ENCODE results near the gene COQ4. TPM values are rescaled to one million over a fixed set of nuclear protein-coding genes. Genes with fewer than 3 reads are reported as not detected.

COQ4 gene
- total RNA-seq, 2 donors from 2014 or later: 48.1 to 50.7 TPM

DNA sequence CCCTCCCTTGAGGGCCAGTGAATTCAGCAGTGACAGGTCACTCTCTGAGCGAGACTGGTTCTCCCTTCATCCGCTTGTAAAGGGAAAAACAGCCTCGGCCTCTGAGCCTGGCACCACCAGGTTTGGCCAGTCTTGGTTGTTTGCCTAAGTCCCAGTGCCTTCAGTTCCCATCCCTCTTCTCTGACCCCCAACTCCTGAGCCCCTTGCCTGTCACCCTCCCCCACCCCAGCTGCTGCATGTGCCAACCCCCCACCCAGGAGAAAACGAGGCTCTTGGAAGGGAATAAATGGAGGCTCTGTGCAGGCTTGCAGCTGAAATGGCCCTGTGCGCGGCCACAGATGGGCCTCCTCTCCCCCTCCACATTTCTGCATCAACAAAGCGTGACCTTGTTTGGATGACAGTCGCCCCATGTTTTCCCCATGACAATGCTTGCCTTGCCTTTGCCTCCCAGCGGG lies 51.6 kb downstream of the COQ4 start:
- no peak overlapping the region for H3K27ac Mint-ChIP-seq
- no peaks in the 10 kb centered on the region for H3K9me3 ChIP-seq (ENCODE audit: control insufficient read depth, low read length)
- H3K36me3 Mint-ChIP-seq (ENCODE audit: low read depth): peaks cover 17% of the 10 kb centered on the region
- H3K4me3 ChIP-seq (ENCODE audit: low read length): no peak overlapping the region
- DNase-seq: no peak
- peaks cover 20% of the 10 kb centered on the region for H3K4me1 Mint-ChIP-seq
- no peaks in the 10 kb centered on the region for H3K9me3 Mint-ChIP-seq
- H3K9ac ChIP-seq (ENCODE audit: extremely low read depth, low read length, poor library complexity, severe bottlenecking): no peak overlapping the region
- no peak overlapping the region for H3K4me3 Mint-ChIP-seq
- no peaks in the 10 kb centered on the region for H3K27me3 ChIP-seq (ENCODE audit: control insufficient read depth, insufficient read depth, low read length, poor library complexity, severe bottlenecking)
- H3K27ac ChIP-seq (ENCODE audit: low read depth, low read length): no peak overlapping the region
- TF ChIP-seq, protein P1, sequence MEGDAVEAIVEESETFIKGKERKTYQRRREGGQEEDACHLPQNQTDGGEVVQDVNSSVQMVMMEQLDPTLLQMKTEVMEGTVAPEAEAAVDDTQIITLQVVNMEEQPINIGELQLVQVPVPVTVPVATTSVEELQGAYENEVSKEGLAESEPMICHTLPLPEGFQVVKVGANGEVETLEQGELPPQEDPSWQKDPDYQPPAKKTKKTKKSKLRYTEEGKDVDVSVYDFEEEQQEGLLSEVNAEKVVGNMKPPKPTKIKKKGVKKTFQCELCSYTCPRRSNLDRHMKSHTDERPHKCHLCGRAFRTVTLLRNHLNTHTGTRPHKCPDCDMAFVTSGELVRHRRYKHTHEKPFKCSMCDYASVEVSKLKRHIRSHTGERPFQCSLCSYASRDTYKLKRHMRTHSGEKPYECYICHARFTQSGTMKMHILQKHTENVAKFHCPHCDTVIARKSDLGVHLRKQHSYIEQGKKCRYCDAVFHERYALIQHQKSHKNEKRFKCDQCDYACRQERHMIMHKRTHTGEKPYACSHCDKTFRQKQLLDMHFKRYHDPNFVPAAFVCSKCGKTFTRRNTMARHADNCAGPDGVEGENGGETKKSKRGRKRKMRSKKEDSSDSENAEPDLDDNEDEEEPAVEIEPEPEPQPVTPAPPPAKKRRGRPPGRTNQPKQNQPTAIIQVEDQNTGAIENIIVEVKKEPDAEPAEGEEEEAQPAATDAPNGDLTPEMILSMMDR (conservative IDR thresholded peaks at IDR 0.05): no peak
- peaks cover 5% of the 10 kb centered on the region for H3K4me1 ChIP-seq (ENCODE audit: control insufficient read depth, insufficient read depth, low read length)
- peaks cover 2% of the 10 kb centered on the region for H3K27me3 Mint-ChIP-seq (ENCODE audit: insufficient read depth)
- WGBS, 2 experiments (ENCODE audit: insufficient coverage in 1 of 2, insufficient read length in 1 of 2): 88 to 92% methylated on average over 3 to 8 of the region's 9 CpGs
- H3K36me3 ChIP-seq (ENCODE audit: control insufficient read depth, insufficient read depth, low read length): peaks cover 16% of the 10 kb centered on the region

DNA sequence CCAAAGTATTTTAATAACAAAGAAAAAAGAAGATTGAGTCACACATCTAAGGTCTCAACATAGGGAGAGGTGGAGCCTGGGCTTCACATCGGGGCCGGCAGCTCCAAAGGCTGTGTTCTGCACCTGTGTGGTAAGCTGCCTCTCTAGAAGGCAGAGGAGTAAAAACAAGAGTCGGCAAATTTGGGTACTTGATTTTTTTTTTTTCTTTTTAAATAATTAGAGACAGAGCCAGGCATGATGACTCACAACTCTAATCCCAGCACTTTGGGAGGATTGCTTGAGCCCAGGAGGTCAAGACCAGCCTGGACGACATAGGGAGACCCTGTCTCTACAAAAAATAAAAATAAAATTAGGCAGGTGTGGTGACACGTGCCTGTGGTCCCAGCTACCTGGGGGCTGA lies 53.2 kb downstream of the COQ4 start:
- H3K9me3 ChIP-seq (ENCODE audit: control insufficient read depth, low read length): no peaks in the 10 kb centered on the region
- no peak overlapping the region for H3K9ac ChIP-seq (ENCODE audit: extremely low read depth, low read length, poor library complexity, severe bottlenecking)
- DNase-seq: no peak
- Mint-ChIP-seq H3K9me3 (no peaks in the 10 kb centered on the region), H3K36me3 (ENCODE audit: low read depth) (peaks cover 24% of the 10 kb centered on the region), H3K27ac (no peak overlapping the region), H3K4me3 (no peak overlapping the region), H3K27me3 (ENCODE audit: insufficient read depth) (peaks cover 6% of the 10 kb centered on the region), H3K4me1 (peaks cover 12% of the 10 kb centered on the region)
- peaks cover 23% of the 10 kb centered on the region for H3K36me3 ChIP-seq (ENCODE audit: control insufficient read depth, insufficient read depth, low read length)
- WGBS, 2 experiments (ENCODE audit: insufficient coverage in 1 of 2, insufficient read length in 1 of 2): 80 to 82% methylated on average over 4 to 5 of the region's 5 CpGs
- TF ChIP-seq, protein P1 (conservative IDR thresholded peaks at IDR 0.05): no peak
- H3K27ac ChIP-seq (ENCODE audit: low read depth, low read length): no peak overlapping the region
- H3K4me1 ChIP-seq (ENCODE audit: control insufficient read depth, insufficient read depth, low read length): peaks cover 5% of the 10 kb centered on the region
- no peaks in the 10 kb centered on the region for H3K27me3 ChIP-seq (ENCODE audit: control insufficient read depth, insufficient read depth, low read length, poor library complexity, severe bottlenecking)
- no peak overlapping the region for H3K4me3 ChIP-seq (ENCODE audit: low read length)

DNA sequence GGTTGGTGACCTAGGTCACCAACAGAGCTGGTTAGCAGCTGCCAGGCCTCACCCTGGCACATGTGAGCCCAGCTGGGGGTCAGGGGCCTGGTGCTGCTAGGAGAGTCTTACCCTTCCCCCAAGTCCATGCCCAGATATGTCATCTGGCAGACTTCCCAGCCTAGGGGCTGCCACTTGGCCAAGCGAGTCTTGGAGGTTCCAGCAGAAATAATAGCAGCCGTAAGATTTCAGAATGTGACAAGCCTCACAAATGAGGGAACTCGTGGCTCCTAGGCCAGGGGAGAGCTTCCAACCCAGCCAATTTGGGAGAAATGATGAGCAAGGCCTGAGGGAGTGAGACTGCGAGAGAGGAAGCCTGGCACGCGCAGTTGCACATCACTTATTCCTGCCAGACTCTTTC lies 59.6 kb downstream of the COQ4 start:
- Histone ChIP-seq H3K4me1 (ENCODE audit: control insufficient read depth, insufficient read depth, low read length) (no peaks in the 10 kb centered on the region), H3K4me3 (ENCODE audit: low read length) (no peak overlapping the region), H3K9me3 (ENCODE audit: control insufficient read depth, low read length) (no peaks in the 10 kb centered on the region), H3K27me3 (ENCODE audit: control insufficient read depth, insufficient read depth, low read length, poor library complexity, severe bottlenecking) (no peaks in the 10 kb centered on the region), H3K9ac (ENCODE audit: extremely low read depth, low read length, poor library complexity, severe bottlenecking) (no peak overlapping the region), H3K36me3 (ENCODE audit: control insufficient read depth, insufficient read depth, low read length) (peaks cover 48% of the 10 kb centered on the region), H3K27ac (ENCODE audit: low read depth, low read length) (peak overlapping the region; percentile 98)
- Mint-ChIP-seq H3K4me3 (no peak overlapping the region), H3K4me1 (peaks cover 13% of the 10 kb centered on the region), H3K36me3 (ENCODE audit: low read depth) (peaks cover 36% of the 10 kb centered on the region), H3K9me3 (no peaks in the 10 kb centered on the region), H3K27ac (no peak overlapping the region), H3K27me3 (ENCODE audit: insufficient read depth) (peaks cover 53% of the 10 kb centered on the region)
- TF ChIP-seq, protein P1 (conservative IDR thresholded peaks at IDR 0.05): no peak
- WGBS, 2 experiments (ENCODE audit: insufficient coverage in 1 of 2, insufficient read length in 1 of 2): 77 to 78% methylated on average over 3 to 6 of the region's 6 CpGs
- no peak for DNase-seq
